DMS53 (cell line): Measurements from ENCODE around the gene CRLF1.
"Not testable (repeated sequence)": the region's sequence is repeated elsewhere in the genome, so short reads cannot be mapped to it uniquely, and the experiment has no call there.

Experiments
- DNase-seq: peaks from one replicate; lab custom pipeline; 2025; lab: John Stamatoyannopoulos, UW

CRLF1 gene

GRCh38 chr19:18592732-18593131 is 13.9 kb downstream of the CRLF1 start:
- DNase-seq, result not testable (repeated sequence)

DNA sequence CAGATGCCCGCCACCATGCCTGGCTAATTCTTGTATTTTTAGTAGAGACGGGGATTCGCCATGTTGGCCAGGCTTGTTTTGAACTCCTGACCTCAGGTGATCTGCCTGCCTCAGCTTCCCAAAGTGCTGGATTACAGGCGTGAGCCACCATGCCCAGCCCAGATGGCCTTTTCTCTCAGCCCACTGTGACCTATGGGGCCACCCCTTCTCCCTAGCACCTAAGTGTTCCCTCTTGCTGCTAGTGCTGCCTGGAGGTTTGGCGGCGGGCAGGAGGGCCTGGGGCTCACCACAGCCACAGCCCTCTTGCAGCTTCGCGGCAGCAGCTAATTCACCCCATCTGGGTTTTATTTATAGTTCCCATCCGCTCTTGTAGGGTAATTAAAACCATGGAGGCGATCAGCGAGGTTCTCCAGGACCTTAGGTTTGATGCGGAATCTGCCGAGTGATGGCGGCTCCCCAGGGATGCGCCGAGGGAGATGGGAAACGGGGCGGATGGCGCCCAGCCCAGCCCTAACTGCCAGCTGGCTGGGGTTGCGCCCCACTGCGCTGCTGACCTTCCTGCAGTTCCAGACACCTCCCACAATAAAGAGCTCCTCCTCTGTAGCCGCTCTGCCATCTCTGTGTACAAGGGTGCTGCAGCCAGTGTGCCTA is 14.7 kb downstream of the CRLF1 start:
- no peak for DNase-seq

- DNase-seq, result peak; percentile 65
Measured at GRCh38 chr19:18590273-18591272, 16.0 kb downstream of the CRLF1 start.

- DNase-seq, result peak; percentile 88
Measured at GRCh38 chr19:18589380-18590272, 17.0 kb downstream of the CRLF1 start.

GRCh38 chr19:18588611-18589379 is 17.8 kb downstream of the CRLF1 start, which contains the start of gene REX1BD:
TSS of gene REX1BD (plus strand) at chr19:18588798. CDS start at chr19:18588802, 4 bp downstream.
- peak; percentile 87 for DNase-seq

GRCh38 chr19:18587962-18588610 is 18.5 kb downstream of the CRLF1 start:
- DNase-seq, result no peak

DNA sequence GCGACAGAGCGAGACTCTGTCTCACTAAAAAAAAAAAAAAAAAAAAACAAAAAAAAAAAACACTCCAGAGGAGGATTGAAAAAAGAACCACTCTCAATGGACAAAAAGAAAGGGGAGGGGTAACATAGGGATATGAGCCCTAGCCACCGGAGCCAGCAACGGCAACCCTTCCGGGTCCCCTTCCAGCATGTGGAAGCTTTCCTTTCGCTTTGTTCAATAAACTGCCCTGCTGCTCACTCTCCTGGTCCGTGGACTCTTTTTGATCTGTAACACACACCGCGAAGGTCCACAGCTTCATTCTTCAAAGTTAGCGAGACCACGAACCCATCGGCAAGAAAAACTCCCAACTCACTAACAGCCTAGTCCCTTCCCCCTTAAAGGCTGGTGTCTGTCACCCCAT is 19.0 kb downstream of the CRLF1 start:
- DNase-seq, result no peak

DNA sequence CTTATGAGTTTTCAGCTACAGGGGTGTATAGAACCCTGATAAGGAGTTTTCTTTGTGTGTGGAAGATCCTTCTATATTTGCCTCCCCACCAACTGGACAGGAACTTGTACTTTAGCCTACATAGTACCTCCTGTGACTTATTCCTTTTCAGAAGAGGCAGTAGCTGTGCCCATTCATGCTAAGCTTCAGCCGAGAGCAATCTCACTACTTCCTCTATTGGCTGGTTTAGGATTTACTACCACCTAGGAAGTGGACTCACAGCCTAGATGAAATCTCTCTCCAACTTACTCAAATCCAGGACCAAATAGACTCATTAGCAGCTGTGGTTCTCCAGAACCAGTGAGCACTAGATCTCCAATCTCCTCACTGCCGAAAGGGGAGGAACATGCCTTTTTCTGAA is 20.3 kb downstream of the CRLF1 start:
- no peak for DNase-seq

DNA sequence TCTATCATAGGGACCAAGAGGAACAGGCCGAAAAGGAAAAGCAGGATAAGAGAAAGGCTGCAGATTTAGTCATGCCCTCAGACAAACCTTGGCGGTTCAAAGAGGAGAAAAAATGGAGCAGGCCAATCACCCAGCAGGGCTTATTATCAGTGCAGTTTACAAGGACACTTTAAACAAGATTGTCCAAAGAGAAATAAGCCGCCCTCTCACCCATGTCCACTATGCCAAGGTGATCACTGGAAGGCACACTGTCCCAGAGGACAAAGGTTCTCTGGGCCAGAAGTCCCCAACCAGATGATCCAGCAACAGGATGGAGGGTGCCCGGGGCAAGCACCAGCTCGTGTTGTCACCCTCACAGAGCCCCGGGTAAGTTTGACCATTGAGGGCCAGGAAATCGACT is 26.3 kb downstream of the CRLF1 start:
- no peak for DNase-seq

DNA sequence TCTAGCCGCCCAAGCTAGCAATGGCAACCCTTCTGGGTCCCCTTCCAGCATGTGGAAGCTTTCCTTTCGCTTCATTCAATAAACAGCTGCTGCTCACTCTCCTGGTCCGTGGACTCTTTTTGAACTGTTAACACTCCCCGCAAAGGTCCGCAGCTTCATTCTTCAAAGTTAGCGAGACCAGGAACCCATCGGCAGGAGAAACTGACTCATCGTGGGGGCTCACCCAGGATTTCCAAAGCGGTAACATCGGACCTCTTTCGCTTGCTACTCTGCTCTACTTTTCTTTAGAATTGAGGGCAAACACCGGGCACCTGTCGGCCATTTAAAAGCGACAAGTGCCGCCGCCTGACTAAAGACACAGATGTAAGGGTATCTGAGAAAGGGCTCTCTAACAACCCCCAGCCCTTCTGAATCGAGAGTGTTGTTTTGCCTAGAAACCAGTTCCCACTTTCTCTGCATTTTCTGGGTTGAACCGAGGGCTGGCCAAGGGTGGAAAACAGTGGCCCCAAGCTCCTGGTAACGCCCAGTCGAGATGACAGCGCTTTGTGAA is 29.2 kb downstream of the CRLF1 start:
- no peak for DNase-seq

GRCh38 chr19:18576383-18576782 is 30.2 kb downstream of the CRLF1 start:
- DNase-seq, result no peak

DNA sequence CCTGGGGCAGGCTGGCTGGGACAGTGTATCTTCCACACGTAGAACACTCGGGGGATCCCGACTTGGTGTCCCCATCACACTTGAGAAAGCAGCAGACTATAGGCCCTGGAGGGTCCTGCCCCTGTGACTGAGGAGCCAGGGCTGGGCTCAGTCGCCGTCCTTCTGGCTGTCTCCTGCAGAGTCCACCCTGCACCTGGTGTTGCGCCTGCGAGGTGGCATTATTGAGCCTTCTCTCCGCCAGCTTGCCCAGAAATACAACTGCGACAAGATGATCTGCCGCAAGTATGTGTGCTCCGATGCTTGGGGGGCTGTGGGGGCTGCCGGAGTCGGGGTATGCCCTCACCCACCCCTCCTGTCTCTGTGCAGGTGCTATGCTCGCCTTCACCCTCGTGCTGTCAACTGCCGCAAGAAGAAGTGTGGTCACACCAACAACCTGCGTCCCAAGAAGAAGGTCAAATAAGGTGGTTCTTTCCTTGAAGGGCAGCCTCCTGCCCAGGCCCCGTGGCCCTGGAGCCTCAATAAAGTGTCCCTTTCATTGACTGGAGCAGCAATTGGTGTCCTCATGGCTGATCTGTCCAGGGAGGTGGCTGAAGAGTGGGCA is 31.8 kb downstream of the CRLF1 start:
- DNase-seq, result no peak

GRCh38 chr19:18571564-18572344 is 34.8 kb downstream of the CRLF1 start, which contains the start of gene UBA52:
TSS of gene UBA52 (plus strand) at chr19:18571857. CDS start at chr19:18573301, 1,444 bp downstream.
- DNase-seq, result peak; percentile 99

DNA sequence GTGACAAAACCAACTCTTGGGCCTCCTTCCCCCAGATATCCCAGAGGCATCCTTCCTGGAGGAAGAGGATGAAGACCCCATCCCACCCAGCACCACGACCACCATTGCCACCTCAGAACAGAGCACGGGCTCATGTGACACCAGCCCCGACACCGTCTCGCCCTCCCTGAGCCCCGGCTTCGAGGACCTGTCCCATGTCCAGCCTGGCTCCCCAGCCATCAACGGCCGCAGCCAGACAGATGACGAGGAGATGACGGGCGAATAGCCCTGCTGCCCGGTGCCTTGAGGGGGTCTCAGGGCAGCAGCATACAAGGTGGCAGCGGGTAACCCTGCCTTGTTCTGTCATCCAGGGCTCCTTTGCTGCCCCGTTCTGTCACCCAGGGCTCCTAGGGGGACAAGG is 38.2 kb downstream of the CRLF1 start:
- DNase-seq, result no peak

- DNase-seq, result no peak
Measured at GRCh38 chr19:18566953-18567352, 39.6 kb downstream of the CRLF1 start.

GRCh38 chr19:18562086-18562485 is 44.5 kb downstream of the CRLF1 start:
- no peak for DNase-seq

DNA sequence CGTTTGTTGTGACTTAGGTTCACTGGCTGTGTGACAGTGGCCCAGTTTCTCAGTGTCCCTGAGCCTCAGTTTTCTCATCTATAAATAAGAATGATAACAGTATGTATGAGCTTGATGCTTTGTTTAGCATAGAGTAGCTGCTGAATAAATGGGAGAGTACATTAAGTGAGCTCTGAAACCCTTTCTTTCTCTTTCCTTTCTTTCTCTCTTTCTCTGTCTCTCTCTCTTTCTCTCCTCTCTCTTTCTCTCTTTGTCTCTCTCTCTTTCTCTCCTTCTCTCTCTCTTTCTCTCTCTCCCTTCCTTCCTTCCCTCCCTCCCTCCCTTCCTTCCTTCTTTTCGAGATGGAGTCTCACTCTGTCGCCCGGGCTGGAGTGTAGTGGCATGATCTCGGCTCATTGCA is 46.9 kb downstream of the CRLF1 start:
- DNase-seq, result no peak

- no peak for DNase-seq
Measured at GRCh38 chr19:18558604-18559003, 48.0 kb downstream of the CRLF1 start.

- peak; percentile 31 for DNase-seq
Measured at GRCh38 chr19:18558202-18558555, 48.4 kb downstream of the CRLF1 start.
